ENCODE measurements around the gene DOCK10. TPM values are rescaled to one million over a fixed set of nuclear protein-coding genes. Genes with fewer than 3 reads are reported as not detected.

The DOCK10 gene
- total RNA-seq, 1 experiment from 2014 or later: 28.9 TPM

- no peaks in the 10 kb centered on the region for H3K27me3 ChIP-seq (ENCODE audit: insufficient read depth, low read depth)
- DNase-seq: no peak
- no peak overlapping the region for H3K27ac ChIP-seq
- H2AFZ ChIP-seq: no peak overlapping the region
- no peaks in the 10 kb centered on the region for H3K36me3 ChIP-seq (ENCODE audit: low read depth)
- BruUV-seq (replicated peaks): no TSS peak
- intact Hi-C loops (cut with micrococcal nuclease; ENCODE audit: unreplicated experiment): loop anchor here (10.0 kb wide), 1 partner anchor 187 kb away; no protein-coding TSS in a partner anchor
- POLR2A ChIA-PET (ENCODE audit: unreplicated experiment): no interaction called here
- no peaks in the 10 kb centered on the region for H3K79me2 ChIP-seq (ENCODE audit: low read depth)
- peaks cover 13% of the 10 kb centered on the region for H3K4me1 ChIP-seq (replicated peaks; ENCODE audit: insufficient read depth)
- H4K20me1 ChIP-seq (ENCODE audit: insufficient read depth): no peaks in the 10 kb centered on the region
- no peak for TF ChIP-seq EZH2 (IDR thresholded peaks at IDR 0.05; ENCODE audit: low read depth)
- no peak for TF ChIP-seq CTCF (conservative IDR thresholded peaks at IDR 0.05)
- H3K4me3 ChIP-seq: no peak overlapping the region
- 0 out of 2 replicates have a peak, but pooled peaks cover 4% of the 10 kb centered on the region for H3K9me2 ChIP-seq (ENCODE audit: insufficient read depth)
- no peaks in the 10 kb centered on the region for H3F3A ChIP-seq (ENCODE audit: insufficient read depth, low read depth)
- no peak overlapping the region for H3K4me2 ChIP-seq
- peaks cover 13% of the 10 kb centered on the region; the same call in 1 of the 2 replicates for H3K9me3 ChIP-seq (ENCODE audit: insufficient read depth, low read depth)
- CTCF ChIA-PET: interaction anchor here (0.7 kb wide), 1 partner anchor 10 kb away, joined by 10 read pairs; no protein-coding TSS in a partner anchor
Observed at GRCh38 chr2:224817676-224818075, 224.6 kb downstream of the DOCK10 start.

GRCh38 chr2:224816816-224817215, 225.5 kb downstream of the DOCK10 start:
- Histone ChIP-seq H3K9me2 (ENCODE audit: insufficient read depth) (no peaks in the 10 kb centered on the region), H2AFZ (peak overlapping the region; percentile 20; the same call in 1 of the 2 replicates), H3K27me3 (ENCODE audit: insufficient read depth, low read depth) (no peaks in the 10 kb centered on the region), H3F3A (ENCODE audit: insufficient read depth, low read depth) (no peaks in the 10 kb centered on the region), H3K79me2 (ENCODE audit: low read depth) (no peaks in the 10 kb centered on the region), H3K9me3 (ENCODE audit: insufficient read depth, low read depth) (peaks cover 13% of the 10 kb centered on the region; the same call in 1 of the 2 replicates), H3K4me2 (peak overlapping the region; percentile 32), H3K4me1 (replicated peaks; ENCODE audit: insufficient read depth) (peaks cover 13% of the 10 kb centered on the region), H3K4me3 (no peak overlapping the region), H3K36me3 (ENCODE audit: low read depth) (no peaks in the 10 kb centered on the region), H3K27ac (no peak overlapping the region), H4K20me1 (ENCODE audit: insufficient read depth) (no peaks in the 10 kb centered on the region)
- DNase-seq: peak in 1 of 2 experiments; percentile 79
- POLR2A ChIA-PET (ENCODE audit: unreplicated experiment): interaction anchor here (0.6 to 0.7 kb wide), 3 partner anchors 156 to 646 kb away, joined by 3 read pairs; no protein-coding TSS in a partner anchor
- intact Hi-C loops (cut with micrococcal nuclease; ENCODE audit: unreplicated experiment): loop anchor here (10.0 kb wide), 1 partner anchor 188 kb away; no protein-coding TSS in a partner anchor
- no TSS peak for BruUV-seq (replicated peaks)
- TF ChIP-seq CTCF (conservative IDR thresholded peaks at IDR 0.05): no peak
- TF ChIP-seq EZH2 (IDR thresholded peaks at IDR 0.05; ENCODE audit: low read depth): no peak
- CTCF ChIA-PET: no interaction called here

GRCh38 chr2:224813578-224813977, 228.7 kb downstream of the DOCK10 start:
- POLR2A ChIA-PET (ENCODE audit: unreplicated experiment): no interaction called here
- intact Hi-C loops (cut with micrococcal nuclease; ENCODE audit: unreplicated experiment): loop anchor here (10.0 kb wide), 1 partner anchor 191 kb away; no protein-coding TSS in a partner anchor
- CTCF ChIA-PET: no interaction called here

More at GRCh38 chr2:224813578-224813977, 228.7 kb downstream of the DOCK10 start:
- Histone ChIP-seq H2AFZ (no peak overlapping the region), H3K79me2 (ENCODE audit: low read depth) (no peaks in the 10 kb centered on the region), H3K36me3 (ENCODE audit: low read depth) (no peaks in the 10 kb centered on the region), H3K4me1 (replicated peaks; ENCODE audit: insufficient read depth) (peaks cover 13% of the 10 kb centered on the region), H3K4me2 (no peak overlapping the region), H3K27ac (no peak overlapping the region), H3K27me3 (ENCODE audit: insufficient read depth, low read depth) (no peaks in the 10 kb centered on the region), H3F3A (ENCODE audit: insufficient read depth, low read depth) (no peaks in the 10 kb centered on the region), H3K9me2 (ENCODE audit: insufficient read depth) (no peaks in the 10 kb centered on the region), H3K9me3 (ENCODE audit: insufficient read depth, low read depth) (peaks cover 17% of the 10 kb centered on the region; the same call in 1 of the 2 replicates), H3K4me3 (no peak overlapping the region), H4K20me1 (ENCODE audit: insufficient read depth) (no peaks in the 10 kb centered on the region)
- TF ChIP-seq CTCF (conservative IDR thresholded peaks at IDR 0.05) (no peak), EZH2 (IDR thresholded peaks at IDR 0.05; ENCODE audit: low read depth) (no peak)
- no TSS peak for BruUV-seq (replicated peaks)
- DNase-seq: no peak

Data from PC-9 (cell line).